GM08714 (cell line): ENCODE measurements around the gene FTSJ3.

Source experiments
- H3K4me3 ChIP-seq: fragments of 200-500 bp; sonication (Bioruptor generic); 2 replicates; pipeline ENCODE4 v1.5.1; 2014; ENCODE audit warnings: mild to moderate bottlenecking, low read length, inconsistent platforms
- ZNF274 ChIP-seq: IDR thresholded peaks from 2 replicates; pipeline ENCODE4 v1.6.1; 2012; ENCODE audit warnings: mild to moderate bottlenecking, low read depth, low read length

The FTSJ3 gene

GRCh38 chr17:63848834-63849689 is 21.6 kb upstream of the FTSJ3 start:
- TF ChIP-seq ZNF274 = no peak
- peak overlapping the region; percentile 18; the same call in 1 of the 2 replicates for H3K4me3 ChIP-seq

GRCh38 chr17:63847525-63848249 is 20.2 kb upstream of the FTSJ3 start:
- no peak for TF ChIP-seq ZNF274
- H3K4me3 ChIP-seq = no peak overlapping the region

- H3K4me3 ChIP-seq = no peak overlapping the region
- no peak for TF ChIP-seq ZNF274
Observed at GRCh38 chr17:63845509-63845908, 18.0 kb upstream of the FTSJ3 start.

GRCh38 chr17:63843910-63844677 is 16.6 kb upstream of the FTSJ3 start:
- TF ChIP-seq ZNF274 = no peak
- H3K4me3 ChIP-seq = peak overlapping the region; percentile 61; the same call in 1 of the 2 replicates

- H3K4me3 ChIP-seq = peak overlapping the region; percentile 61
Observed at GRCh38 chr17:63843387-63843888, 16.0 kb upstream of the FTSJ3 start.

- TF ChIP-seq ZNF274 = no peak
- peak within 1 kb of the TSS; percentile 90 for H3K4me3 ChIP-seq
Observed at GRCh38 chr17:63842540-63843386, 15.3 kb upstream of the FTSJ3 start, which contains the start of gene SMARCD2. SMARCD2 (minus strand) TSS chr17:63842685; CDS start chr17:63842674, 11 bp downstream.

- H3K4me3 ChIP-seq = peak overlapping the region; percentile 90
- TF ChIP-seq ZNF274 = no peak
Observed at GRCh38 chr17:63842173-63842539, 14.7 kb upstream of the FTSJ3 start.

- peak overlapping the region; percentile 90 for H3K4me3 ChIP-seq
- no peak for TF ChIP-seq ZNF274
Observed at GRCh38 chr17:63841350-63842172, 14.1 kb upstream of the FTSJ3 start.

GRCh38 chr17:63840591-63841349 is 13.3 kb upstream of the FTSJ3 start:
- TF ChIP-seq ZNF274 = no peak
- H3K4me3 ChIP-seq = peak overlapping the region; percentile 90

- TF ChIP-seq ZNF274 = no peak
- peak overlapping the region; percentile 14; the same call in 1 of the 2 replicates for H3K4me3 ChIP-seq
Observed at GRCh38 chr17:63838631-63839171, 11.2 kb upstream of the FTSJ3 start.

- no peak overlapping the region for H3K4me3 ChIP-seq
- TF ChIP-seq ZNF274 = no peak
Observed at GRCh38 chr17:63837962-63838600, 10.6 kb upstream of the FTSJ3 start.
